Ectodermal cell (in vitro differentiated cells): ENCODE measurements around the gene CFAP45.

Source experiments
- H3K27ac ChIP-seq: 2 replicates; pipeline ENCODE4 v1.7.0; 2013; ENCODE audit warnings: mild to moderate bottlenecking, low read depth, low read length; ENCODE audit not compliant: insufficient read depth, poor library complexity, severe bottlenecking
- H3K27me3 ChIP-seq: 2 replicates; pipeline ENCODE4 v1.7.0; 2013; ENCODE audit warnings: mild to moderate bottlenecking, low read length; ENCODE audit not compliant: insufficient read depth, control insufficient read depth, poor library complexity, severe bottlenecking
- H3K36me3 ChIP-seq: one replicate; pipeline ENCODE4 v1.7.0; 2013; ENCODE audit warnings: low read length; ENCODE audit not compliant: control insufficient read depth, insufficient read depth
- H3K4me1 ChIP-seq: one replicate; pipeline ENCODE4 v1.7.0; 2013; ENCODE audit warnings: low read length; ENCODE audit not compliant: control insufficient read depth, insufficient read depth
- H3K4me3 ChIP-seq: 2 replicates; pipeline ENCODE4 v1.7.0; 2013; ENCODE audit warnings: low read depth, low read length, control low read depth; ENCODE audit not compliant: insufficient read depth
- H3K9me3 ChIP-seq: 2 replicates; pipeline ENCODE4 v1.7.0; 2013; ENCODE audit warnings: mild to moderate bottlenecking, low read length, moderate library complexity; ENCODE audit not compliant: control insufficient read depth
- WGBS, 2 experiments: methylation state at CpG; one replicate each; pipeline ENCODE4 v1.1.7; 2013; ENCODE audit warnings: missing lambda C conversion rate in 2 of 2; 5-methylcytosine and 5-hydroxymethylcytosine counted together

CFAP45 gene

GRCh38 chr1:159873530-159874143 is 26.3 kb downstream of the CFAP45 start:
- Histone ChIP-seq H3K4me1 (no peaks in the 10 kb centered on the region), H3K9me3 (no peaks in the 10 kb centered on the region), H3K4me3 (no peak overlapping the region), H3K36me3 (no peaks in the 10 kb centered on the region), H3K27ac (no peak overlapping the region), H3K27me3 (no peaks in the 10 kb centered on the region)
- WGBS, 2 experiments, result 87 to 93% methylated on average over 4 of the region's 4 CpGs

GRCh38 chr1:159872891-159873290 is 27.1 kb downstream of the CFAP45 start:
- WGBS, 2 experiments, result 86 to 90% methylated on average over 14 to 15 of the region's 15 CpGs
- H3K36me3 ChIP-seq, result no peaks in the 10 kb centered on the region
- no peaks in the 10 kb centered on the region for H3K9me3 ChIP-seq
- H3K4me3 ChIP-seq, result no peak overlapping the region
- no peaks in the 10 kb centered on the region for H3K27me3 ChIP-seq
- H3K27ac ChIP-seq, result no peak overlapping the region
- no peaks in the 10 kb centered on the region for H3K4me1 ChIP-seq

- Histone ChIP-seq H3K4me1 (no peaks in the 10 kb centered on the region), H3K4me3 (no peak overlapping the region), H3K27ac (no peak overlapping the region), H3K36me3 (no peaks in the 10 kb centered on the region), H3K27me3 (no peaks in the 10 kb centered on the region), H3K9me3 (no peaks in the 10 kb centered on the region)
- 94 to 98% methylated on average over 5 of the region's 5 CpGs for WGBS, 2 experiments
Measured at GRCh38 chr1:159870704-159871103, 29.3 kb downstream of the CFAP45 start.

GRCh38 chr1:159869607-159870006 is 30.4 kb downstream of the CFAP45 start:
- Histone ChIP-seq H3K9me3 (no peaks in the 10 kb centered on the region), H3K4me1 (peaks cover 5% of the 10 kb centered on the region), H3K36me3 (no peaks in the 10 kb centered on the region), H3K4me3 (no peak overlapping the region), H3K27me3 (no peaks in the 10 kb centered on the region), H3K27ac (no peak overlapping the region)
- WGBS, 2 experiments, result no CpG with 5 or more reads among the region's 1 CpG

- Histone ChIP-seq H3K9me3 (no peaks in the 10 kb centered on the region), H3K27me3 (no peaks in the 10 kb centered on the region), H3K36me3 (no peaks in the 10 kb centered on the region), H3K4me3 (no peak overlapping the region), H3K4me1 (peaks cover 5% of the 10 kb centered on the region), H3K27ac (no peak overlapping the region)
- WGBS, 2 experiments, result 71% methylated on average over 4 of the region's 4 CpGs
Measured at GRCh38 chr1:159869173-159869572, 30.8 kb downstream of the CFAP45 start.

GRCh38 chr1:159868766-159869165 is 31.2 kb downstream of the CFAP45 start:
- Histone ChIP-seq H3K27me3 (no peaks in the 10 kb centered on the region), H3K36me3 (no peaks in the 10 kb centered on the region), H3K27ac (no peak overlapping the region), H3K4me3 (no peak overlapping the region), H3K4me1 (peaks cover 5% of the 10 kb centered on the region), H3K9me3 (no peaks in the 10 kb centered on the region)
- WGBS, 2 experiments, result 81 to 94% methylated on average over 3 of the region's 3 CpGs

GRCh38 chr1:159867664-159868026 is 32.3 kb downstream of the CFAP45 start:
- Histone ChIP-seq H3K4me1 (peaks cover 5% of the 10 kb centered on the region), H3K4me3 (no peak overlapping the region), H3K27ac (no peak overlapping the region), H3K9me3 (no peaks in the 10 kb centered on the region), H3K36me3 (no peaks in the 10 kb centered on the region), H3K27me3 (no peaks in the 10 kb centered on the region)
- 74 to 76% methylated on average over 9 of the region's 9 CpGs for WGBS, 2 experiments

GRCh38 chr1:159866905-159867663 is 32.9 kb downstream of the CFAP45 start:
- Histone ChIP-seq H3K4me1 (peaks cover 5% of the 10 kb centered on the region), H3K27ac (no peak overlapping the region), H3K27me3 (no peaks in the 10 kb centered on the region), H3K9me3 (no peaks in the 10 kb centered on the region), H3K36me3 (no peaks in the 10 kb centered on the region), H3K4me3 (no peak overlapping the region)
- WGBS, 2 experiments, result 83 to 90% methylated on average over 14 of the region's 14 CpGs

- H3K36me3 ChIP-seq, result no peaks in the 10 kb centered on the region
- no peak overlapping the region for H3K27ac ChIP-seq
- 50 to 64% methylated on average over 1 of the region's 1 CpG for WGBS, 2 experiments
- H3K4me1 ChIP-seq, result peaks cover 5% of the 10 kb centered on the region
- H3K27me3 ChIP-seq, result no peaks in the 10 kb centered on the region
- H3K9me3 ChIP-seq, result no peaks in the 10 kb centered on the region
- no peak overlapping the region for H3K4me3 ChIP-seq
Measured at GRCh38 chr1:159866066-159866465, 33.9 kb downstream of the CFAP45 start.

GRCh38 chr1:159864262-159864661 is 35.7 kb downstream of the CFAP45 start:
- no peaks in the 10 kb centered on the region for H3K9me3 ChIP-seq

More at GRCh38 chr1:159864262-159864661, 35.7 kb downstream of the CFAP45 start:
- H3K36me3 ChIP-seq, result no peaks in the 10 kb centered on the region
- peaks cover 5% of the 10 kb centered on the region for H3K4me1 ChIP-seq
- H3K27ac ChIP-seq, result no peak overlapping the region
- WGBS, 2 experiments, result 92 to 93% methylated on average over 2 of the region's 2 CpGs
- H3K4me3 ChIP-seq, result no peak overlapping the region
- no peaks in the 10 kb centered on the region for H3K27me3 ChIP-seq
